ENCODE data around the gene S100A16. TPM values are rescaled to one million over a fixed set of nuclear protein-coding genes. Genes with fewer than 3 reads are reported as not detected.

The S100A16 gene
- total RNA-seq, 1 donor from 2014 or later = 886 TPM

- DNase-seq (ENCODE audit: low read depth) (peak; percentile 84), FAIRE-seq (no peak)
- TF ChIP-seq CTCF (IDR thresholded peaks at IDR 0.05; ENCODE audit: insufficient read depth, low read length, severe bottlenecking) = peak; percentile 84
These were observed 14.2 kb upstream of the S100A16 start, which contains the start of gene S100A13 for GRCh38 chr1:153626904-153627714. S100A13 (minus strand) TSS chr1:153627505; CDS start chr1:153626472, 1,033 bp downstream.

GRCh38 chr1:153626477-153626903, 13.6 kb upstream of the S100A16 start:
- H3K36me3 ChIP-seq (ENCODE audit: control insufficient read depth, insufficient read depth, low read length) = peaks cover 4% of the 10 kb centered on the region
- no peak for TF ChIP-seq CTCF (IDR thresholded peaks at IDR 0.05; ENCODE audit: insufficient read depth, low read length, severe bottlenecking)
- peak overlapping the region; percentile 50 for H3K4me3 ChIP-seq (ENCODE audit: low read depth, low read length)
- H3K27me3 ChIP-seq (ENCODE audit: control insufficient read depth, insufficient read depth, low read length) = no peaks in the 10 kb centered on the region
- DNase-seq (ENCODE audit: low read depth) = no peak
- no peak for FAIRE-seq

More at GRCh38 chr1:153626904-153627714, 14.2 kb upstream of the S100A16 start, which contains the start of gene S100A13:
- H3K27me3 ChIP-seq (ENCODE audit: control insufficient read depth, insufficient read depth, low read length) = no peaks in the 10 kb centered on the region
- peaks cover 4% of the 10 kb centered on the region for H3K36me3 ChIP-seq (ENCODE audit: control insufficient read depth, insufficient read depth, low read length)
- H3K4me3 ChIP-seq (ENCODE audit: low read depth, low read length) = peak within 1 kb of the TSS; percentile 50

GRCh38 chr1:153624965-153625611, 12.2 kb upstream of the S100A16 start:
- Histone ChIP-seq H3K4me3 (ENCODE audit: low read depth, low read length) (no peak overlapping the region), H3K36me3 (ENCODE audit: control insufficient read depth, insufficient read depth, low read length) (peaks cover 4% of the 10 kb centered on the region), H3K27me3 (ENCODE audit: control insufficient read depth, insufficient read depth, low read length) (no peaks in the 10 kb centered on the region)
- no peak for TF ChIP-seq CTCF (IDR thresholded peaks at IDR 0.05; ENCODE audit: insufficient read depth, low read length, severe bottlenecking)
- FAIRE-seq (no peak), DNase-seq (ENCODE audit: low read depth) (no peak)

- no peak for TF ChIP-seq CTCF (IDR thresholded peaks at IDR 0.05; ENCODE audit: insufficient read depth, low read length, severe bottlenecking)
- no peak for DNase-seq (ENCODE audit: low read depth)
- FAIRE-seq = no peak
- H3K36me3 ChIP-seq (ENCODE audit: control insufficient read depth, insufficient read depth, low read length) = peaks cover 4% of the 10 kb centered on the region
- H3K27me3 ChIP-seq (ENCODE audit: control insufficient read depth, insufficient read depth, low read length) = no peaks in the 10 kb centered on the region
- no peak overlapping the region for H3K4me3 ChIP-seq (ENCODE audit: low read depth, low read length)
These were observed 10.2 kb upstream of the S100A16 start for GRCh38 chr1:153623101-153623500.

- Histone ChIP-seq H3K27me3 (ENCODE audit: control insufficient read depth, insufficient read depth, low read length) (no peaks in the 10 kb centered on the region), H3K36me3 (ENCODE audit: control insufficient read depth, insufficient read depth, low read length) (peaks cover 8% of the 10 kb centered on the region), H3K4me3 (ENCODE audit: low read depth, low read length) (no peak overlapping the region)
- no peak for FAIRE-seq
- DNase-seq (ENCODE audit: low read depth) = no peak
- TF ChIP-seq CTCF (IDR thresholded peaks at IDR 0.05; ENCODE audit: insufficient read depth, low read length, severe bottlenecking) = no peak
These were observed 6.2 kb upstream of the S100A16 start for GRCh38 chr1:153619171-153619570.

Measured in bronchial epithelial cell (primary cell).